Tibial nerve (tissue), 4 donors: ENCODE results near the gene SLC39A9. TPM values are rescaled to one million over a fixed set of nuclear protein-coding genes. Genes with fewer than 3 reads are reported as not detected.

Experiments used
- DNase-seq, 2 donors: peaks; one replicate each; pipeline ENCODE4 v3.0.0-alpha.2; 2019; ENCODE audit warnings: low spot score in 2 of 2
- H3K27ac ChIP-seq, 4 donors: fragments of 200-600 bp; sonication (generic) in 3 of 4; one replicate each; pipeline ENCODE4 v1.5.1; 2017 to 2019; ENCODE audit warnings: mild to moderate bottlenecking in 1 of 4
- H3K27me3 ChIP-seq, 2 donors: fragments of 200-600 bp; sonication (generic) in 1 of 2; one replicate each; pipeline versions ENCODE4 v1.5.1 to v1.6.0; 2017 to 2019
- H3K36me3 ChIP-seq, 3 donors: fragments of 200-600 bp; sonication (generic); one replicate each; pipeline ENCODE4 v1.5.1; 2018 to 2019
- H3K4me1 ChIP-seq, 4 donors: fragments of 200-600 bp; sonication (generic) in 3 of 4; one replicate each; pipeline ENCODE4 v1.5.1; 2017 to 2019
- H3K4me3 ChIP-seq, 4 donors: fragments of 200-600 bp; sonication (generic) in 3 of 4; one replicate each; pipeline ENCODE4 v1.5.1; 2017 to 2019; ENCODE audit warnings: mild to moderate bottlenecking in 1 of 4, moderate library complexity in 1 of 4
- H3K9me3 ChIP-seq, 4 donors: fragments of 200-600 bp; sonication (generic) in 3 of 4; one replicate each; pipeline ENCODE4 v1.5.1; 2017 to 2019
- CTCF ChIP-seq, 5 experiments: fragments of 200-600 bp in 3 of 5; fragments of 450-650 bp in 2 of 5; sonication (generic) in 3 of 5; IDR thresholded peaks; one replicate each; pipeline ENCODE4 v1.5.1; 2016 to 2019; ENCODE audit warnings: antibody characterized with exemption in 5 of 5, mild to moderate bottlenecking in 3 of 5, moderate library complexity in 2 of 5
- EP300 ChIP-seq, 2 donors: sonication (generic); formaldehyde crosslinking; IDR thresholded peaks; one replicate each; pipeline ENCODE4 v1.6.1; 2017; ENCODE audit warnings: antibody characterized with exemption in 2 of 2, mild to moderate bottlenecking in 1 of 2
- POLR2A ChIP-seq, 2 donors: fragments of 450-650 bp; IDR thresholded peaks; one replicate each; pipeline ENCODE4 v1.6.1; 2017; ENCODE audit warnings: antibody characterized with exemption in 2 of 2, mild to moderate bottlenecking in 2 of 2, moderate library complexity in 2 of 2
- WGBS, 2 donors: methylation state at CpG; one replicate each; pipeline ENCODE4 v1.1.5; 2018; 5-methylcytosine and 5-hydroxymethylcytosine counted together
- total RNA-seq, 4 donors: library from RNA; depleted of rRNA; stranded (reverse); fragments of >200 nt; gene quantifications; one replicate each; pipeline ENCODE4 v1.1.0, GENCODE V29; 2016

Gene SLC39A9
- total RNA-seq, 4 donors from 2014 or later, result 52.2 to 68.4 (median 64.4) TPM

- Histone ChIP-seq H3K4me3 (no peak overlapping the region), H3K9me3 (no peaks in the 10 kb centered on the region), H3K36me3 (no peaks in the 10 kb centered on the region), H3K27ac (no peak overlapping the region), H3K4me1 (peaks cover 0 to 17% (median 11%) of the 10 kb centered on the region in 4 donors), H3K27me3 (peaks cover 0 to 32% of the 10 kb centered on the region in 2 donors)
- WGBS, 2 donors, result 84 to 91% methylated on average over 5 of the region's 5 CpGs
- DNase-seq, result no peak
- TF ChIP-seq CTCF (IDR thresholded peaks at IDR 0.05) (no peak), EP300 (IDR thresholded peaks at IDR 0.05) (no peak), POLR2A (IDR thresholded peaks at IDR 0.05) (no peak)
Observed at GRCh38 chr14:69480136-69480535, 81.6 kb downstream of the SLC39A9 start.

- Histone ChIP-seq H3K36me3 (no peaks in the 10 kb centered on the region), H3K27ac (no peak overlapping the region), H3K4me3 (no peak overlapping the region), H3K27me3 (peaks cover 0 to 50% of the 10 kb centered on the region in 2 donors), H3K9me3 (no peaks in the 10 kb centered on the region), H3K4me1 (peaks cover 0 to 17% (median 11%) of the 10 kb centered on the region in 4 donors)
- DNase-seq, result no peak
- WGBS, 2 donors, result 79 to 85% methylated on average over 5 of the region's 5 CpGs
- TF ChIP-seq POLR2A (IDR thresholded peaks at IDR 0.05) (no peak), EP300 (IDR thresholded peaks at IDR 0.05) (no peak), CTCF (IDR thresholded peaks at IDR 0.05) (no peak)
Observed at GRCh38 chr14:69481815-69482568, 83.5 kb downstream of the SLC39A9 start.

- H3K4me3 ChIP-seq, result peak overlapping the region in 1 of 4 donors; percentile 34
- WGBS, 2 donors, result 4 to 9% methylated on average over 16 to 40 of the region's 54 CpGs
- DNase-seq, result no peak
- peaks cover 0 to 60% of the 10 kb centered on the region in 2 donors for H3K27me3 ChIP-seq
- no peak for TF ChIP-seq POLR2A (IDR thresholded peaks at IDR 0.05)
- TF ChIP-seq CTCF (IDR thresholded peaks at IDR 0.05), result no peak
- no peak for TF ChIP-seq EP300 (IDR thresholded peaks at IDR 0.05)
- H3K36me3 ChIP-seq, result no peaks in the 10 kb centered on the region
- peaks cover 0 to 17% (median 11%) of the 10 kb centered on the region in 4 donors for H3K4me1 ChIP-seq
- no peaks in the 10 kb centered on the region for H3K9me3 ChIP-seq
- H3K27ac ChIP-seq, result no peak overlapping the region
Observed at GRCh38 chr14:69483765-69484443, 85.4 kb downstream of the SLC39A9 start.

- Histone ChIP-seq H3K4me3 (peak within 1 kb of the TSS in 1 of 4 donors; percentile 34), H3K27me3 (peaks cover 0 to 60% of the 10 kb centered on the region in 2 donors), H3K9me3 (no peaks in the 10 kb centered on the region), H3K27ac (no peak within 1 kb of the TSS), H3K36me3 (no peaks in the 10 kb centered on the region), H3K4me1 (peaks cover 0 to 17% (median 11%) of the 10 kb centered on the region in 4 donors)
- WGBS, 2 donors, result 3% methylated on average over 27 to 43 of the region's 86 CpGs
- TF ChIP-seq EP300 (IDR thresholded peaks at IDR 0.05) (no peak), POLR2A (IDR thresholded peaks at IDR 0.05) (no peak), CTCF (IDR thresholded peaks at IDR 0.05) (no peak)
- no peak for DNase-seq
Observed at GRCh38 chr14:69484444-69485314, 86.2 kb downstream of the SLC39A9 start, which contains the start of gene PLEKHD1. Gene PLEKHD1 (plus strand): TSS chr14:69484728. CDS start chr14:69484966, 238 bp downstream.
